GM21528 (cell line): Measurements from ENCODE around the gene TCP11.

Experiments
- ATAC-seq: cut with Tn5 transposase; IDR thresholded peaks from one replicate; pipeline ENCODE4 v1.9.1; 2021; ENCODE audit warnings: mild to moderate bottlenecking, moderate library complexity; ENCODE audit not compliant: unreplicated experiment, low FRiP score

Gene TCP11

DNA sequence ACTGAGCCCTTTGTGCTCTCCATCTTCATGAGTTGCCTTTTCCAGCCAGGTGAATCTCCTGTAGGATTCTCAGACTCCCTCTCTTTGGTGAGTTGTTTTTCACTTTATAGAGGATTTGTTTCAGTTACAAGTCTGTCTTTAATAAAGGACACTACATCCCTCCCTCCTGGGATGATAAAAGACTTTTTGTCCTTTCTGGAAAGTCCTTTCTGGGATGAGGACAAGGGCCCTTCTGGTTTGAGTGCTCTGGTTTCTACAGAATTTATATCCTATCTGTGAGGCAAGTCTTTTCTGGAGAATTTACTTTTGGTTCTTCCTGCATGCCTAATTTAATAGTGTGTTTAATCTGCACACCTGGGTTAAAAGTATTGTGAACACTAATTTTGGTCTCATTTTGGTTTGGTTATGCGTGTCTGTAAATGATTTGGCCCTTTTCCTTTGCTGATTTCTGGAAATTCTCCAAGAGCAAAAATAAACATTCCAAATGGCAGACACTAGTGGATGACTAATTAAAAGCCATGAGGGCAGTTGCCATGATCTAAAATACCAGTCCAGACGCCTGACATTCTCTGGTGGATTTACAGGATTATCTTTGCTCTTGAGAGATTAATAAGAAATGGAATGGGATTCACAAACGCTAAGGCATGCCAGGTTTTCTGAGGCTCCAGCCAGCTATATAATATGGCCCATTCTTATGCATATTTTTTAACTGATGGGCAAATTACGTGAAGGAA lies 44.8 kb downstream of the TCP11 start:
- ATAC-seq, result no peak

DNA sequence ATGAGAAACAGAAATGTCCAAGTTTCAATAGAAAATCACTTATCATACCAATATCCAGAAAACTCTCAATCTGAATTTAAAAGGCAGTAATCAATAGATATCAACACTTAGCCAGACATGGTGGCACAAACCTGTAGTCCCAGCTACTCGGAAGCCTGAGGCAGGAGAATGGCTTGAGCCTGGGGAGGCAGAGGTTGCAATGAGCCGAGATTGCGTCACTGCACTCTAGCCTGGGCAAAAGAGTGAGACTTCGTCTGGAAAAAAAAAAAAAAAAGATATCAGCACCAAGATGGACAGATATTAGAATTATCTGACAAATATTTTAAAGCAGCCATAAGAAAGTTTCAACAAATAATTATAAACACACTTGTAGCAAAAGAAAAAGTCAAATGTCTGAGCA lies 47.0 kb downstream of the TCP11 start:
- ATAC-seq, result no peak

DNA sequence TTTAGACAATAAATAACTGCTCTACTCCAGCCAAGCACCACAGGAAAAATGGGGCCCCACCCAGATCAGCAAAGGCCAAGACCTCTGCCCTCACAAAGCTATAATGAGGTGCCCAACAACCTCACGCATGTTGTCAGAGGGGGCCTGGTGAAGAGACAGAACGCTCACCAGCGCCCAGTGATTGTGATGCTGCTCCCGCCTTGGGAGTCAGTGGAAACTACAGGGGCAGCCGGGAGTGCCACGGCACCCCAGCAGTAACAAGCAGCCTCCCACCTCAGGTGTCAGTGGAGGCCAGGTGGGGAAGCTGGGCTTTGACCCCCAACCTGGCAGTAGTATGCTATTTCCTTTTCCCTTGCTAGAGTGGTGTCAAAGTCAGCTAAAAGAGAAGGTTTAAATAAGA lies 47.4 kb downstream of the TCP11 start:
- no peak for ATAC-seq

DNA sequence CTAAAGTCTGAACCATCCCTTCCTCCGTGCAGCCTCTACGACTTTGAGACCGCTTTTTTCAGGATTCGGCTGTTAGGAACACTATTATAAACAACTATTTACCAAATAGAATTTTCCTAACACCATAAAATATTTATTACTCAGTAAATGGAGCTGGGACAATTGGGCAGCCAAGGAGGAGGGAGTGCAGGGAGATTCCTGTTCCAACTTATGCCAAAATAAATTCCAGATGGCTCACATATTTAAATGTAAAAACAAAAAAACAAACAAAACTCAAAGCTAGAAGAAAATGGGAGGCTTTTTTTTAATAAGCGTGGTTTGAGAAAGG lies 48.1 kb downstream of the TCP11 start:
- no peak for ATAC-seq

DNA sequence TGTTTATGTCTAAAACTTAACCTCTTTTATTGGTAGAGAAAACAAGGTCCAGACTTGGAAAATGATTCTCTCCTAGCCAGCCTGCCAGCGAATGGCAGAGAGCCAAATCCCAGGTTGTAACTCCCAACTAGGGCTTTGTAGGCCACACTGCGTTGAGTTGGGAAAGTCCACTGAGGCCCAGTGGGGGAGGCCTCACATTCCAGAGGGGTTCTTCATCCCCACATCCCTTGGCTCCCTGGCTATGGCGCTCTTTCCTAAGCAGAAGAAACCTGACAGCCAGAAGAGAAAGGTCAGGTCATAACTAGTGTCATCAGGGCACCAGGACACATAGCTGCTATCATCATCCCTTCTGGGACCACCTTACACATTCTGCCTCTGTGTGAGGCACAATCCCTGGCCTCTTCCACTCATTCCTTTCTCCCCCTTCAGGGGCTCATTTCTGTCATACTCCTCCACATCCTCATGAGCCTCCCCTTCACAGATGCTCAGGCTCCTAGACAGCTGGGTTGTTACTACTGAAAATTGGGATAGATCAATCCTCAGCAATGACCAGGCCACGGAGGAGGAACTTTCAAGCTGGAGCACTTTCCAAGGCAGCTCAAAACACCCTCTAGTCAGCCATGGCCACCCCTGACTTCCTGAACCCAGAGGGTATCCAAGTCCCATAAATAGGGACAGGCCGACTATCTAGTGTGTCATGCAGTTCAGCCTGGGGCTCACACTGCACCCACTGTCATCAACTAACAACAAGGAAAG lies 48.6 kb downstream of the TCP11 start:
- no peak for ATAC-seq

DNA sequence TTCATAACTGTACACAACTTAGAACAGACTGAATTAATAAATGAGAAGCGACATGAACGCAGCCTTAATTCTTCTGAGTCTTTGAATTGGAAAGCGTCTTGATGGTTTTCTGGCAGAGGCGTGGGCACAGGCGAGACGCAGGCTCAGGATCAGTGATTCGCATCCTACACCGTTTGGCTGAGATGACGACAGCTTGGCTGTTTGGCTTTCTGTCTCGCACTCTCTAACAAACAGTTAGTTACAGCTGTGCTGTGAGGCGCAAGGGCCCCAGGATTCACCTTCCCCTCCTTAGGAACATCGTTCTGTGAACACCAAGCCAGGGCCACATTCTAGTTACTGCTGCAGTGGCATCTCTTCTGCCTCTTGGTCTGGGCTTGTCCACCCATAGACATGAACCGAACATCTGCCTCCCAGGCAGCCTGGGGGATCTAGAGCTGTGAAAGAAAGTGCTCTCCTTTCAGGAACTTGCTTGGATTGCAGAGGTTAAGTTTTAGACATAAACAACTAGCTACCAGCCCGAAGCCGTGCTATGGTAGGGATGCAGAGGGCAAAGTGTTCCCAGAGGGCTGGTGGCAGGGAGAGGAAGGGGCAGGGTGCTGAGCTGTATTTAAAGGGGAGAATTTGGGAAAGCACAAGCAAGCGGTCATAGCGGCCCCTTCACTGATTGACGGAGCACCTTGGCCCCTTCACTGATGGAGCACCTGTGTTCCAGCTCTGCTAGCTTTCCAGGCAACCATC lies 49.6 kb downstream of the TCP11 start:
- no peak for ATAC-seq

DNA sequence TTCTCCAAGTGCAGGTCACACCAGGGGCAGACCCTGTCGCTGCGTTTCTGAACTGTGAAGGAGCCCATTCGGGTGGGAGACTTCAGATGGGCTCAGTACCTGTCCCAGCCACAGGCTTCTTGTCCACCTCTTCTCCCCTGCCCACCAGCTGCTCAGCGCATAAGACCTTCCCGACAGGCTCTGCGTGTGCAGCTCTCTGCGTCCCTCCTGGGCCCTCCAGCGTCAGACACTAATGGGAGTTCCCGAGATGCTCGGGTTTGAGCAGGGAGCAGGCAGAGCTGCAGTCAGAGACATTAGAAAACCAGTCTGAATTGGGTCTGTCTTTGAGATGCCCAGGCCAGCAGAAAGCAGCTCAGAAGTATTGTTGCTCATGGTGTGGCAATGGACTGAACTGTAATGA lies 50.4 kb downstream of the TCP11 start:
- ATAC-seq, result no peak

DNA sequence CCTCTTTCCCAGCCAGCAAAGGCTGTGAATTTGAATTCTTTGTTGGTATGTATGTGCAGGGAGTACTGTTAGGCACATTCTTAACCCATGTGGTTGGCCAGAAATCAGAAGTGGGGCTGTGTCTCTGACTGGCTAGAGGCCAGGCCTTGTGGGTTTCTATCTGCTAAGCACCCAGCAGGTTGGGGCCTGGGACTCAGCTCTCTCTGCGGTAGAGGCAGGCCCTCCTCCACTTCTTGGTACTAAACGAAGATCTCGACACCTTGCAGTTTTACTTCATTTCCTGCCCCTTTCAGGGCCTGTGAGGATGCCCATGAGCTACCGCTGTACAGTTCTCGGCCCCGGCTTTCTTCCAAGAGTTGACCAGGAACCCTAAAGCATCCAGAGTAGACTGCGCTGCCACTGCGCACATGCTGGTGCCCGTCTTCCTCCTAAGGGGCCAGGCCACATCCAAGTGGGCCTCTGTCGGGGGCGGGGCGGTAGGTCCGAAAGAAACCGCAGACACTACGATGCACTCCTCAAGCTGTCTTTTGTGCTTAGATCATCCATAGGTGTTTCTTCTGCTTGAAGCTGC lies 51.1 kb downstream of the TCP11 start:
- no peak for ATAC-seq

DNA sequence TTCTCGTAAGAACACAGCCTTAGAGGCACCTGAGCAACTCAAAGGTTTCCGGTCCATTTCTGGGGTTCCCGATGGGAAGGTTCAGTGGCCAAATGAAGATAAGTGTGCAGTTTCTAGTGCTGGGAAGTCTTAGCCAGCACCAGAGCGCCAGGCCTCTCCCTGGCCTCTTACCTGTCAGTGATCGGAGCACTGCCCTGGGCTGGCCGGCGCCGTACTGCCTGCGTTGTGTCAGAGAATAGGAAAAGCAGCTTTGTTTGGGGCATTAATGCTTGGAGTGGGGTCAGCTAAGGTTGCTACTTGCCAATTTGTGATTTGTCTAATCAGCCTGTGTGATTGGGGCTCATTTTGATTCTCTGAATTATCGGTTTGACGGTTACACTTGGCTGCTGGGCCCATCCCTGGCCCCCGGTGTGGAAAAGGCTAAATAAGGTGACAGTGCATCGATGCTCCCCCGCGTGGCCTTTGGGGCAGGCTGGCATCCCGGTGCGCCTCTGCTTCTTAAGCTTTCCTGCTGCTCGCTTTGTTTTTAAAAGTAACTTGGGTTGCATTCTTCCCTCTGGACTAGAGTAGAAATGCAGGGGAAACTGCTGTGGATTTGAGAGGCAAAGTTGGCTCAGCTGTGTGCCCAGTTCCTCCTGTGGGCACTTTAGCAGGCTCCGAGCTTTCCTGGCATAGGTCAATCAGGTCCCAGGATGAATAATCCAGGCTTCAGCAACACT lies 51.8 kb downstream of the TCP11 start:
- ATAC-seq, result no peak

DNA sequence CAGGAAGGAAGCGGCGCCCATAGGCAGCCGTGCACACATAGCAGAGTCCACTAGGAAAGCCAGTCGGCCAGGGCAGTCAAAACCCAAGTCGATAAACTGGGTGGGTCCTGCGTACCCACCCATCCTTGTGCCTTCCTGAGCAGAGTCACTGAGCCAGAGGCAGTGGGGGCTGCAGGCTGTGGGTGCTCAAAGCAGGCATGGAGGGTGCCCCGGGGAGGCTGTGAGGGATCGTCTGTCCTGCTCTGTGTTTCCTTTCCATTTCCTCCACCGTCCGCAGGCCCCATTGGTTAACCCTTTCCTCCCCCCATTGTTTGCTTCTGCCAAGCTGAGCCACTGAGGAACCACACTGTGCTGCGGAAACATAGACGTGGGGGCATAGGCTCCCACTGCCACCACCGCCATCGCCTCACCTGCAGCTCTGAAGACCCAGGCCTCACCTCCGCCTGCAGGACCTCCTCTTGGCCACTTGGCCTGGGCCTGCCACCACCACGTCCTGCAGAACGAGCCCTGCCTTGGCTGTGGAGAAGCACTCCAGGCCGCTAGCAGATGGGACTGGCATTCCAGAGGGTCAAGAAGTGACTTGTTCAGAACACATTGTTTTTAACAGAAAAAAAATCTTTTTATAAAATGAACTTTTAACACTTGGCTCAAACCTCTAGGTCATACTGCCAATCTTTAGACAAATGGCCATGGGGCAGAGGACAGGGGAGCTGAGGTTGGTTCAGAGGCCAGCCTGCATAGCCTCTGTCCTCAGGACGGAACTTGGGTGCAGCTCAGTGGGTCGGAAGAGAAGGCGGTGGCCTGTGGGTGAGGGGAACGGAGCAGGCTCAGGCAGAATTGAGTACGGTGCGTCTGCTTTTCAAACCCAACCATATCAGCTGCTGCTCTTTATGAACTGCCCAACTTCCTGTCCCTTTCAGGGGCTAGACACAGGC lies 52.6 kb downstream of the TCP11 start:
- no peak for ATAC-seq

DNA sequence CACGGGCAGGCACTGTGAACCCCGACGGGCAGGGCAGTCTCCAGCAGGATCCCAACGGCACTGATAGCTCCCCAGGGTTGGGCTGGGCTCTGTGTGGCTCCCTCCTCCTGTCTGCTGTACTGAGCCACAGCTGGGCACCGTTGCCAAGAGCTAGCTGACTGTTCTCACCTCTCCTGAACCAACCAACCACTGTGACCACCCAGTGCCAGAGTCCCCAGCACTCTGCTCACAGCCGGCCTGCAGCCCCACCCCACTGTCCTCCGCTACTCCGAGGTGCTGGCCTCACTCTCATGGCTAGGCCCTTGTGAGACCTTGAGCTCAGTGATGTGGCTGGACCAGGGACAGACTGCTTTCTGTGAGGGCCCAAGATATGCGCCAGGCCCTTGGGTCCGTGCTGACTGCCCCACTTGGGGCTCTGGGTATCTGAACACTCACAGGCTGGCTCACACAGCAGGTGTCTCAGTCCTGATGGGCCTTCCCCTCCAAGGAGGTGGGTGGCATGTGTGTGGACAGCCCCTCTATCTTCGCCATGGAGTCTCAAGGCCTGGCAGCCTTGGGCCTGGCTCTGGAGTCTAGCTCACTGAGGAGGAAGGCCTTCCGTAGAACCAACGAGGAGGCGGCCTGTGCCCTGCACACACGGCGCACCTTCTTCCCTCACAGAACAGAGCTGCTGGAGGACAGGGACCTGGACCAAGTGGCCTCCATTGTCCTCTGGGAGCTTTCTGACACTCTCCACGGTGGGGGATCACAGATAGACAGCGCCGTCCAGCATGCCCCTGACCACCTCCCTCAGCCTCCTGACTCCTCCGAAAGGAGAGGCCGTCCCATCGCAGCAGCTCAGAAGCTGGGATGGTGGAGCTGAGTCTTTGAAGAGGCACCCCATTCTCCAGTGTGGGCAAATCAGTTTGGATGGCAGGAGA lies 53.5 kb downstream of the TCP11 start:
- ATAC-seq, result no peak

DNA sequence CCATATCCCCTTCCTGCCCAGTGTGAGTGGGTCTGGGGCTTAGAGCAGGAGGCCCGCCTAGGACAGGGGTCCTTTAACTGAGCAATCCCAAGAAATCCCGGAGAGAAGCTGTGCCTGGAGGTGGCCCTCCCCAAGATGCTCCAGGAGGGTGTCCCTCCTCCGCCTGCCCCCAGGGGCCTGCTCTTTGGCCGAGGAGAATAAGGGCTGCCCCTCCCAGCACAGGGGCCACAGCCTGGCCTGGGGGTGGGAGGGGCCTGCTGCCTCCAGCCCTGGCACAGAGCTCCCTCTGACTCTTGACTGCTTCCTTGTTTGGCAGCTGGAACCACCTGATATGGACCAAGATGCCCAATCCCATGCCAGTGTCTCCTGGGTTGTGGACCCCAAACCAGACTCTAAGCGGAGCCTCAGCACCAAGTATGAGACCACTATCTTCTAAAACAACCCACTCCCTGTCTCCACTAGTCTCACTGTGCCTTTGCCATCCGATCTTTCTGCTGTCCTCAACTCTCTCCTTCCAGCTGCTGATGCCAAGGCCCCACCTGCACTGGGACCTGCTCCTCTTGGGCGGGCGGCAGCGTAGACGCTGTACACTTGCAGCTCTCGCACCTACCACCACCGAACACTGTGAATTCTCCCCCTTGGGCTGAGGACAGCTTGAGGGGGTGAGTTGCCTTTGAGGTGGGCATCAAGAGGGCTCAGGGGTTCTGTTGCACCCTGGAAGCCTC lies 54.3 kb downstream of the TCP11 start:
- no peak for ATAC-seq

DNA sequence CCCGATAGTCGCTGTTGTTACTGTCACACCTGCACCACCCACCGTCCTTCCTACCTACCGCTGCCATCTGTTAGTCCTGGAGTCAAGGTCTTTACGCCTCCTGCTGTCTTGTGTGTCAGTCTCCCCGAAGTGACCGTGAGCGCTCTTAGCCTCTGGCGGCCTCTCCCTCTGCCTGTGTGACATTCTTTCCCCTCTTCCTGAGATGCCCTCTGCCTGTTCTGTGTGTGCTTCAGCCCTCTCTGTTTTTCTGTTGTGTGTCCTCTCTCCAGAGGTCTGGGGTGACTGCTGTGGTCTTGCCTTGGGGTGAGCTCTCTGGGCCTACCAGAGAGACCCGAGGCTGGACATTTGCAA lies 54.9 kb downstream of the TCP11 start:
- no peak for ATAC-seq

DNA sequence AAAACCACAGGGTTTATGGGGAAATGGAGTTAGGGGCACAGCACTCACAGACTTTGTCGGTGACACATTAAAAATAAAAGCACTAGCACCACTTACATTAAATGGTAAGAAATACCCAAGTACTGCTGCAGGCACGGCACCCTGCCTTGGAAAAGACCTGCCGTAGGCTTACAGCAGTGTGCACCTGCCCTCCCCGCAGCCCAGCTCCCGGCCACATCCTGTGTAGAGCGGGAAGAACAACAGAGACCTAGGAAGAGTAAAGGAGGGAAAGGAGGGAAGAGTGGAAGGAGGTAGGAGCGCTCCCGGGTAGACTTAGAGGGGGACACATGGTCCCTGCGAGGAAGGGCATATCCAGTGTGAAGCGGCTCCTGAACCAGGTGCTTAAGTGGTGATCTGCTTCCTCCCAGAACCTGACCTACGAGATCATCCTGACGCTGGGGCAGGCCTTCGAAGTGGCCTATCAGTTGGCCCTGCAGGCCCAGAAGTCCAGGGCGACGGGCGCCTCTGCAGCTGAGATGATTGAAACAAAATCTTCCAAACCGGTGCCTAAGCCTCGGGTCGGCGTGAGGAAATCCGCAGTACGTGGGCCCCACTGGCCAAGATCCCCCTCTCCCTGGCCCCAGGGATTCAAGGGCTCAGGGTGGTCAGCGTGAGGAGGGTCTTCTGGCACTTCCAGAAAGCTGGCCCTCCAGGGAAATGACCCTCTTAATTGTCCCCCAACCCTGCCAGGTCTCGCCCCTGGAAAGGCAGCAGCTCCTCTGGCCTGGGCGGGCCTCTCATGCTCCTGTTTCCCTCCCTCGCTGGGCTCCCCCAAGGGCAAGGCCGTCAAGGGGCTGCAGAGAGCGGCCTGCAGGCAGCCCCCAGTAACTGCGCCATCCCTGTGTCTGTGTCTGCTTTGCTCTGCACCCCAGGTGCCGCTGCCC lies 55.5 kb downstream of the TCP11 start:
- no peak for ATAC-seq

DNA sequence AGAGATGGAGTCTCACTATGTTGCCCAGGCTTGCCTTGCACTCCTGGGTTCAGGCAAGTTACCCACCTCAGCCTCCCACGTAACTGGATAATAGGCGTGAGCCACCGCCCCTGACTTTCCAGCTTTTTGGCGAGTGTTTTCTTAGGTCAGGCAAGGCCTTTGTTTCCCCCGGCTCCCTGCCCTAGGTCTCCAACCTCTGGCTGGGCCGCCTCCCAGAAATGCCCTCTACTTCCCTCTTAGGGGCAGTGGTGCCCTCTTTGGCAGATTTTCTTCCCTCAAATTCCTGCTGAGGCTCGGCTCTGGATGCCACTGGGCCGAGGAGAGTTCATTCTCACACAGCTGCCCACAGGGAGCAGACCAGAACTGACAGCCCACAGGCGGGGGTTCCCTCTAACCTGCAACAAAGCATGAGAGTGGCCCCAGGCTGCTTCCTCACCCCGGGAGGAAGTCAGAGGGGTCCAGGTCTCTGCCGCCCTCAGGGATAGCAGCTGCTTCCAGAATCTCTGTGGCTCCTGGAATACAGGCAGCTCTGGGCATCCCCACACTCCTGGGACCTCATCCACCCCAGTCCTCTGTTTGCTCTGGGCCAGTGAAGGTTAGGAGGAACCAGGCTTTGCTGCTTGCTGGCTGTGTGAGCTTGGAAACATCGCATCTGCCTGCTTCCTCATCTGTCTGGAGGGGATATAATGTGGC lies 56.5 kb downstream of the TCP11 start:
- ATAC-seq, result no peak

DNA sequence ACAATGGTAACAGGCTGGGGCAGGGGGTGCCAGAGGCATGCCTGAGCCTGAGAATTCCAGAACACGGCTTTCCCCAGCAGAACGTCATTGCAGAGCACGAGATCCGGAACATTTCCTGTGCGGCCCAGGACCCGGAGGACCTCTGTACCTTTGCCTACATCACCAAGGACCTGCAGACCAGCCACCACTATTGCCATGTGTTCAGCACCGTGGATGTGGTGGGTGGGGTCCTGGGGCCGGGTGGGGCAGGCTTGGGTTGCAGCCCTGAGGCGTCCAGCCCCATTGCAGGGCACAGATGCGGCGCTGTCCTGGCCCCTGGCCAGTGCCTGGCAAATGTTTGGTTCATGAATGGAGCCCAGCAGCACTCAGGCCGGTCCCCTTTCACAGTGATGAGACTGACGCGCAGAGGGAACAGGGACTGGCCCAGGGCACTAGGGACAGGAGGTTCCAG lies 57.1 kb downstream of the TCP11 start:
- ATAC-seq, result no peak
